Measurements from ENCODE around the gene SLC19A2. TPM values are rescaled to one million over a fixed set of nuclear protein-coding genes. Genes with fewer than 3 reads are reported as not detected.

SLC19A2 gene
- total and polyA plus RNA-seq, 2 donors (not counting 3 experiments of a cell fraction or from before 2014, with no cell fraction given) = 5.2 to 5.4 TPM

- dilution Hi-C loops (cut with MboI; ENCODE audit: extremely low pct_ligation_motif_present, low sequenced_read_pairs) = no loop called here
- Histone ChIP-seq H3K9ac (replicated peaks; ENCODE audit: extremely low read depth, insufficient read depth, low read length) (no peak overlapping the region), H3K36me3 (ENCODE audit: control insufficient read depth in 2 of 2, extremely low read depth in 1 of 2, insufficient read depth in 2 of 2, low read length in 2 of 2) (no peaks in the 10 kb centered on the region), H3K9me3 (replicated peaks; ENCODE audit: control insufficient read depth, insufficient read depth, low read length) (no peaks in the 10 kb centered on the region), H3K4me3 (replicated peaks in 1 of 3; ENCODE audit: insufficient read depth in 1 of 3, low read depth in 1 of 3, low read length in 3 of 3) (no peak overlapping the region), H3K27me3 (ENCODE audit: control insufficient read depth in 2 of 2, insufficient read depth in 2 of 2, low read length in 2 of 2) (no peaks in the 10 kb centered on the region), H4K20me1 (replicated peaks; ENCODE audit: control insufficient read depth, extremely low read depth, insufficient read depth, low read length) (no peaks in the 10 kb centered on the region), H3K4me1 (ENCODE audit: control insufficient read depth, extremely low read depth, insufficient read depth, low read length) (peaks cover 3% of the 10 kb centered on the region), H3K9me1 (replicated peaks; ENCODE audit: control insufficient read depth, extremely low read depth, insufficient read depth, low read length) (no peaks in the 10 kb centered on the region), H3K27ac (ENCODE audit: insufficient read depth, low read depth, low read length) (no peak overlapping the region), H3K4me2 (ENCODE audit: insufficient read depth, low read length) (no peak overlapping the region), H3K79me2 (ENCODE audit: control insufficient read depth, insufficient read depth, low read length) (no peaks in the 10 kb centered on the region), H2AFZ (ENCODE audit: low read depth, low read length) (no peak overlapping the region)
- DNase-seq (ENCODE audit: low read depth, low spot score) = no peak
- intact Hi-C loops (cut with micrococcal nuclease) = no loop called here
- no peak for TF ChIP-seq POLR2A (IDR thresholded peaks at IDR 0.05; ENCODE audit: low read depth, low read length)
- TF ChIP-seq MAX (IDR thresholded peaks at IDR 0.05; ENCODE audit: insufficient read depth, insufficient read length) = no peak
- no peak for TF ChIP-seq FOS (IDR thresholded peaks at IDR 0.05; ENCODE audit: borderline replicate concordance, insufficient read depth, low read length)
- TF ChIP-seq GATA2 (IDR thresholded peaks at IDR 0.05; ENCODE audit: insufficient read depth, insufficient read length, low read depth, low read length) = no peak
- ChIA-PET POLR2A (no interaction called here), CTCF (no interaction called here)
- BruUV-seq (replicated peaks) = no TSS peak
- FAIRE-seq = no peak
These were observed 23.4 kb downstream of the SLC19A2 start for GRCh38 chr1:169462385-169462784.

GRCh38 chr1:169461390-169462000 lies 24.2 kb downstream of the SLC19A2 start:
- no peaks in the 10 kb centered on the region for H3K9me1 ChIP-seq (replicated peaks; ENCODE audit: control insufficient read depth, extremely low read depth, insufficient read depth, low read length)
- no peaks in the 10 kb centered on the region for H3K79me2 ChIP-seq (ENCODE audit: control insufficient read depth, insufficient read depth, low read length)
- peaks cover 3% of the 10 kb centered on the region for H3K4me1 ChIP-seq (ENCODE audit: control insufficient read depth, extremely low read depth, insufficient read depth, low read length)
- no peak overlapping the region for H3K27ac ChIP-seq (ENCODE audit: insufficient read depth, low read depth, low read length)
- no peaks in the 10 kb centered on the region for H3K36me3 ChIP-seq (ENCODE audit: control insufficient read depth in 2 of 2, extremely low read depth in 1 of 2, insufficient read depth in 2 of 2, low read length in 2 of 2)
- BruUV-seq (replicated peaks) = no TSS peak
- H2AFZ ChIP-seq (ENCODE audit: low read depth, low read length) = no peak overlapping the region
- H3K9ac ChIP-seq (replicated peaks; ENCODE audit: extremely low read depth, insufficient read depth, low read length) = no peak overlapping the region
- TF ChIP-seq MYC (IDR thresholded peaks at IDR 0.05; ENCODE audit: low read depth, low read length) (no peak), MAX (IDR thresholded peaks at IDR 0.05; ENCODE audit: insufficient read depth, insufficient read length) (no peak), POLR2AphosphoS5 (IDR thresholded peaks at IDR 0.05; ENCODE audit: insufficient read depth, low read depth, low read length) (no peak), POLR2A (IDR thresholded peaks at IDR 0.05; ENCODE audit: low read depth, low read length) (no peak), EZH2 (IDR thresholded peaks at IDR 0.05; ENCODE audit: borderline replicate concordance, low read depth, low read length, severe bottlenecking) (no peak), JUN (IDR thresholded peaks at IDR 0.05; ENCODE audit: borderline replicate concordance, insufficient read depth, insufficient read length, low read depth) (no peak), FOS (IDR thresholded peaks at IDR 0.05; ENCODE audit: borderline replicate concordance, insufficient read depth, low read length) (no peak), CTCF (IDR thresholded peaks at IDR 0.05; ENCODE audit: extremely low read depth in 1 of 2, insufficient read depth in 1 of 2, low read depth in 1 of 2, low read length in 2 of 2) (no peak), GATA2 (IDR thresholded peaks at IDR 0.05; ENCODE audit: insufficient read depth, insufficient read length, low read depth, low read length) (no peak)
- dilution Hi-C loops (cut with MboI; ENCODE audit: extremely low pct_ligation_motif_present, low sequenced_read_pairs) = no loop called here
- intact Hi-C loops (cut with micrococcal nuclease) = no loop called here
- H3K9me3 ChIP-seq (replicated peaks; ENCODE audit: control insufficient read depth, insufficient read depth, low read length) = no peaks in the 10 kb centered on the region
- ChIA-PET CTCF (interaction anchor here (1.1 to 1.5 kb wide), 3 partner anchors 10 to 858 kb away, joined by 3 to 7 read pairs (median 5); no protein-coding TSS in a partner anchor), POLR2A (no interaction called here)
- FAIRE-seq (no peak), DNase-seq (ENCODE audit: low read depth, low spot score) (no peak)
- no peak overlapping the region for H3K4me2 ChIP-seq (ENCODE audit: insufficient read depth, low read length)
- H4K20me1 ChIP-seq (replicated peaks; ENCODE audit: control insufficient read depth, extremely low read depth, insufficient read depth, low read length) = no peaks in the 10 kb centered on the region
- no peaks in the 10 kb centered on the region for H3K27me3 ChIP-seq (ENCODE audit: control insufficient read depth in 2 of 2, insufficient read depth in 2 of 2, low read length in 2 of 2)
- no peak overlapping the region for H3K4me3 ChIP-seq (replicated peaks in 1 of 3; ENCODE audit: insufficient read depth in 1 of 3, low read depth in 1 of 3, low read length in 3 of 3)

All from endothelial cell of umbilical vein (primary cell).